Measurements from ENCODE around the gene LMCD1. TPM values are rescaled to one million over a fixed set of nuclear protein-coding genes. Genes with fewer than 3 reads are reported as not detected.

The LMCD1 gene
- total and polyA plus RNA-seq, 4 donors: 33.6 to 179 (median 98.4) TPM

- H3K9me3 ChIP-seq (ENCODE audit: control insufficient read depth in 4 of 4, insufficient read depth in 3 of 4, low read length in 3 of 4): peaks cover 0 to under 1% (median 0%) of the 10 kb centered on the region in 4 donors
- peak overlapping the region in 1 of 2 donors; percentile 61 for H3K27ac ChIP-seq (ENCODE audit: low read depth in 1 of 2, low read length in 1 of 2)
- ATAC-seq (ENCODE audit: insufficient read depth, low FRiP score) (no peak), DNase-seq (peak; percentile 52 to 65 (median 53))
- peaks cover 0 to 17% (median 8%) of the 10 kb centered on the region in 5 donors for H3K4me1 ChIP-seq (ENCODE audit: control insufficient read depth in 5 of 5, insufficient read depth in 5 of 5, low read length in 5 of 5)
- no peak overlapping the region for H3K4me3 ChIP-seq
- no peaks in the 10 kb centered on the region for H3K36me3 ChIP-seq (ENCODE audit: control insufficient read depth in 4 of 4, insufficient read depth in 4 of 4, low read length in 4 of 4)
- WGBS, 2 donors: 80 to 82% methylated on average over 6 of the region's 6 CpGs
- TF ChIP-seq CTCF (IDR thresholded peaks at IDR 0.05; ENCODE audit: control extremely low read depth, extremely low read depth): no peak
- H3K9ac ChIP-seq (ENCODE audit: insufficient read depth in 1 of 2, low read length in 2 of 2): no peak overlapping the region
- no peaks in the 10 kb centered on the region for H3K27me3 ChIP-seq (ENCODE audit: control insufficient read depth in 3 of 3, insufficient read depth in 3 of 3, low read length in 2 of 3)
Observed at GRCh38 chr3:8581806-8582445, 80.3 kb downstream of the LMCD1 start.

GRCh38 chr3:8584661-8585060 lies 83.0 kb downstream of the LMCD1 start:
- no peaks in the 10 kb centered on the region for H3K27me3 ChIP-seq (ENCODE audit: control insufficient read depth in 3 of 3, insufficient read depth in 3 of 3, low read length in 2 of 3)
- TF ChIP-seq CTCF (IDR thresholded peaks at IDR 0.05; ENCODE audit: control extremely low read depth, extremely low read depth): no peak
- peaks cover 0 to 2% (median 0%) of the 10 kb centered on the region in 4 donors for H3K9me3 ChIP-seq (ENCODE audit: control insufficient read depth in 4 of 4, insufficient read depth in 3 of 4, low read length in 3 of 4)
- WGBS, 2 donors: 92 to 94% methylated on average over 2 of the region's 2 CpGs
- H3K4me1 ChIP-seq (ENCODE audit: control insufficient read depth in 5 of 5, insufficient read depth in 5 of 5, low read length in 5 of 5): peaks cover 0 to 17% (median 8%) of the 10 kb centered on the region in 5 donors
- no peaks in the 10 kb centered on the region for H3K36me3 ChIP-seq (ENCODE audit: control insufficient read depth in 4 of 4, insufficient read depth in 4 of 4, low read length in 4 of 4)
- ATAC-seq (ENCODE audit: insufficient read depth, low FRiP score) (no peak), DNase-seq (no peak)
- no peak overlapping the region for H3K9ac ChIP-seq (ENCODE audit: insufficient read depth in 1 of 2, low read length in 2 of 2)
- H3K4me3 ChIP-seq: no peak overlapping the region
- H3K27ac ChIP-seq (ENCODE audit: low read depth in 1 of 2, low read length in 1 of 2): no peak overlapping the region

GRCh38 chr3:8589880-8590556 lies 88.4 kb downstream of the LMCD1 start:
- Histone ChIP-seq H3K4me1 (ENCODE audit: control insufficient read depth in 5 of 5, insufficient read depth in 5 of 5, low read length in 5 of 5) (peaks cover 0 to 4% (median 0%) of the 10 kb centered on the region in 5 donors), H3K27ac (ENCODE audit: low read depth in 1 of 2, low read length in 1 of 2) (no peak overlapping the region)
- 79 to 90% methylated on average over 6 of the region's 6 CpGs for WGBS, 2 donors

More at GRCh38 chr3:8589880-8590556, 88.4 kb downstream of the LMCD1 start:
- Histone ChIP-seq H3K27me3 (ENCODE audit: control insufficient read depth in 3 of 3, insufficient read depth in 3 of 3, low read length in 2 of 3) (no peaks in the 10 kb centered on the region), H3K4me3 (no peak overlapping the region), H3K9ac (ENCODE audit: insufficient read depth in 1 of 2, low read length in 2 of 2) (no peak overlapping the region), H3K9me3 (ENCODE audit: control insufficient read depth in 4 of 4, insufficient read depth in 3 of 4, low read length in 3 of 4) (peaks cover 0 to 2% (median 0%) of the 10 kb centered on the region in 4 donors), H3K36me3 (ENCODE audit: control insufficient read depth in 4 of 4, insufficient read depth in 4 of 4, low read length in 4 of 4) (no peaks in the 10 kb centered on the region)
- no peak for TF ChIP-seq CTCF (IDR thresholded peaks at IDR 0.05; ENCODE audit: control extremely low read depth, extremely low read depth)
- DNase-seq (no peak), ATAC-seq (ENCODE audit: insufficient read depth, low FRiP score) (no peak)
